ENCODE measurements around the gene MAGEL2.

GRCh38 chr15:23628612-23629233, 18.9 kb downstream of the MAGEL2 start:
- TF ChIP-seq CTCF (IDR thresholded peaks at IDR 0.05) (no peak), POLR2A (IDR thresholded peaks at IDR 0.05) (no peak)

All from tibial nerve (tissue), 3 donors.